ENCODE results near the gene AVPR2.

AVPR2 gene

DNA sequence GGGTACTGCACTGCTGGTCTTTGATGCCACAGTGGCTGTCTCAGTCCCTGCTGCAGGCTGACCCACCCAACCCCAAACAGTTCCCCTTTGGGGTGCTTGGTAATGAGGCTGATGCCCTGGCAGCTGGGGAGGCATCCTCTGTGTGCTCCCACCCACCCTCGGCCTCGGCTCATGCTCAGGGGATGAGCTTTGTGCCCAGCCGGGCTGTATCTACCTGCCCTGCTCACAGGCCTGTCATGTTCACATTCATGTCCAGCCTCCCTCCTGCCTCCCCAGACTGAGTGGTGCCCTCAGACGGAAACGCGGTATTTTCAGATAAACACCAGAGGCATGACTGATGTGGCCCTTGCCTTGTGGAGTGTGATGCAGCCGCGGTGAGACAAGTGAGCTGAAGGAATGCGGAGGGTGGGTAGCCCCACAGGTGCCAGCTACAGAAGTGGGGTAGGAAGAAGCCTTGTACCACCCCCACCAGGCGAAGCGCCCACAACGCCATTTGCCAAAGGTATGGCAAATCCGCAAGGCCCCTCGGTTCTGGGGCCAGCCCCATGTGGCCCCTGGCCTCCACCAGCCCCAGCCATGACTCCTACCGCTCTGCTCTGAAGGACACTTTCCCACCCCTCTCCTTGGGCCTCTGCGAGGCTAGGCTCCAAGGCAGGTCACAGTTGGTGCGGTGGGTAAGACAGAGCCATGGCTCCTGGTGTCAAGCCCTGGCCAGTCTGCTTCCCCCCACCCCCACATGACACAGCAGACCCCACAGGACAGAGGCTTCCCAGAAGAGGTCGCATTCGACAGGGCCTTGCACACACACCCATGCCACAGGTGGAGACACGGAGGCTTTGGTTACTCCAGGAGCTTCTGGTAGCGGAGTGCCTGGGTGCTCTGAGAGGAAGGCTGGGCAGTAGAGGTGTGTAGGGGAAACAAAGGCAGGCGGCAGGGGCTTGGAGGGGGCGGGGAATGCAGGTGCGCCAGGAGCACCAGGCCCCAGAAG is 41.8 kb downstream of the AVPR2 start:
- H3K4me3 ChIP-seq (ENCODE audit: low read length) = no peak overlapping the region
- TF ChIP-seq, protein P1, sequence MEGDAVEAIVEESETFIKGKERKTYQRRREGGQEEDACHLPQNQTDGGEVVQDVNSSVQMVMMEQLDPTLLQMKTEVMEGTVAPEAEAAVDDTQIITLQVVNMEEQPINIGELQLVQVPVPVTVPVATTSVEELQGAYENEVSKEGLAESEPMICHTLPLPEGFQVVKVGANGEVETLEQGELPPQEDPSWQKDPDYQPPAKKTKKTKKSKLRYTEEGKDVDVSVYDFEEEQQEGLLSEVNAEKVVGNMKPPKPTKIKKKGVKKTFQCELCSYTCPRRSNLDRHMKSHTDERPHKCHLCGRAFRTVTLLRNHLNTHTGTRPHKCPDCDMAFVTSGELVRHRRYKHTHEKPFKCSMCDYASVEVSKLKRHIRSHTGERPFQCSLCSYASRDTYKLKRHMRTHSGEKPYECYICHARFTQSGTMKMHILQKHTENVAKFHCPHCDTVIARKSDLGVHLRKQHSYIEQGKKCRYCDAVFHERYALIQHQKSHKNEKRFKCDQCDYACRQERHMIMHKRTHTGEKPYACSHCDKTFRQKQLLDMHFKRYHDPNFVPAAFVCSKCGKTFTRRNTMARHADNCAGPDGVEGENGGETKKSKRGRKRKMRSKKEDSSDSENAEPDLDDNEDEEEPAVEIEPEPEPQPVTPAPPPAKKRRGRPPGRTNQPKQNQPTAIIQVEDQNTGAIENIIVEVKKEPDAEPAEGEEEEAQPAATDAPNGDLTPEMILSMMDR (conservative IDR thresholded peaks at IDR 0.05; ENCODE audit: low read depth, low read length) = no peak
- DNase-seq (ENCODE audit: low read depth) = no peak

DNA sequence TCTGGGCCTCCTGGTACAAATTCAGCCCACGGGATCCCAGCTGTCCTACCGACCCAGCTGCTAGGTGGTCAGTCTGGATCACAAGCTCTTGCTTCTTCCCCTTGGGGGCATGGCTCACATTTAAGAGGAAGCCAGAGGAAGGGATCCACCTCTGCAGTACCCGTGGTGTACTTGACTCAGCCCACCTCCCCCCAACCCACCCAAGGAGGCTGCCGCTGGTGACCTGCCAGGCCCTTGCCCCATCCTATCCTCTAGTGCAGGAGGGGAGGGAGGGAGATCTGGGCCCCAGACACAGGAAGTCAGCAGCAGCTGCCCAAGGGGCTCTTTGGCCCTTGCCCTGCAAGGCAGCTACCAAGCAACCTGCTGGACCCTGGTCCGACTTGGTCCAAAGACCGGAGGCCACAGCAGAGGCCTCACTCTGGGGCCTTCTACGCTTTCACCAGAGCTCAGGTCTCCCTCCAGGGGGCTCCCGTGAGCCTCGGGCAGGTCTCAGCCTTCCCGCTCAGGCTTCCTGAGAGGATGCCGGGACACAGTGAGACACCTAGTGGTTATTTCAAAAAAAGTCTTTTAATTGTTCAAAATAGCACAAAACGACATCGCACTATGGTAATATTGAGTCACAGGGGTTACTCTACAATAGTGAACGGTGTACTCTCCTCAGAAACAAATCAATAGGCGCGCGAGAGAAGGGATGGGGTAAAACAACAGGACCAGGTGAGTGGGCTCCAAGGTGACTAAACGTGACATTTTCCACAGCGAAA is 42.7 kb downstream of the AVPR2 start:
- H3K4me3 ChIP-seq (ENCODE audit: low read length) = no peak overlapping the region
- TF ChIP-seq, protein P1 (conservative IDR thresholded peaks at IDR 0.05; ENCODE audit: low read depth, low read length) = peak; percentile 95
- no peak for DNase-seq (ENCODE audit: low read depth)

DNA sequence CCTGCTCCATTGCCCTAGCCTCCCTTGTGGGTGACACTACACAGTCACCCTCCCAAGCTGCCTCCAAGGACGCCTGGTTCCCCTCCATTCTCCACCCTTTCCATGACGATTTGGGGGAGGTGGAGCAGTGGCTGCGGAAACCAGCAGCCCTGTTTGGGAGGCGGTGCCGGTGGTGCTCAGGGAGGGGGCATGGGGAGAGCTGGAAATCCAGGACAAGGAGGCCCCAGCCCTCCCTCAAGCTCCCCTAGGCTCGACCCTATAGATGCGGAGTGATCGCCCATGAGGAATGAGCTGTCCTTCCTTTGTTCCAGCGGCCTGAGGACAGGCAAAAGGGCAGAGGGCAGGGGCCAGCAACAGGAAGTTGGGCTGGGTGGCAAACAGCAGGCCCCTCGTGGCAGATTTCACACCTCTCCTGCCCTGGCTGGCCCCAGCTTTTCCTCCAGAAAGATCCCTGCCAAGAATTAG is 43.6 kb downstream of the AVPR2 start:
- TF ChIP-seq, protein P1 (conservative IDR thresholded peaks at IDR 0.05; ENCODE audit: low read depth, low read length) = no peak
- DNase-seq (ENCODE audit: low read depth) = no peak
- H3K4me3 ChIP-seq (ENCODE audit: low read length) = no peak overlapping the region

DNA sequence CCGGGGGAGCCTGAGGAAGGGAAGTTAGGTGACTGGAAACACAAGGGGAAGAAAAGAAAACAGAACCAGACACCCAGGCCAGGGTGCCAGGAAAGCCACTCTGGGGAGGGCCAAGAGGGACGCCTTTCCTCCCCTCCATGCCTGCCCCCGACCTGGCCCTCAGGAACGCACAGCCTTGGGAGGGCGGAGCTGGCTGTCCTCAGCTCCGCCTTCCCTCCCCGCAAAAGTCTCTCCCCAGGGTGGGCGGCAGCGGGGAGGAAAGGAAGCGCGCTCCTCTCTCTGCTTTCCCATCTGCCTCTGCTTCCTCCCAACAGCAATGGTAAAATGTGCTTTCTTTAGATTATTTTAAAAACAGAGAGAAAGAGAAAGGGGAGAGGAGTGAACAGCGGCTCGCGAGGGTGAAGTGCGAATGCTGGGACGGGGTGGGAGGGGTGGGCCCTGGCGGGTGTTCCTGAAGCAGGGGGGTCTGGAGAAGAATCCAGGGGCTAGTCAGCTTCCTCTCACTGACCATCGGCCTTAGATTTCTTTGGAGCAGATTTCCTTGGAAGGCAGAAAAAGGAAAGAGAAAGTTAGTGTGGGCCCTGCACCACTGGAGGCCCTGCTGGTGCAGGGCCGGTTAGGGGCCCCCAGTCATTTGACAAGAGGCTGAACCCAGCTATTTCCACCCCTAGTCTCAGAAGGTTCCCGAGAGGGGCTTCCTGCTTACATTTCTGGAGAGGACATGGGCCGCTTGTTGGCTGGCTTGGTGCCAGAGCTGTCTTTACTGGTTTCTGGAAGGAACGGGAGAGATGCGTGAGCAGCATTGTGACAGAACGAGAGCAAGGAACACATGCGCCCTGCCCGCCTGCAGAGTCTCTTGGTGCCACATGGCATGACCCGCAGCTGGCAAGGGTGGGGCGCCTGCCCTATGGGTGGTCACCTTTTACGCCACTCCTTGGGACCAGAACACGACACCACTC is 44.7 kb downstream of the AVPR2 start:
- DNase-seq (ENCODE audit: low read depth) = no peak
- H3K4me3 ChIP-seq (ENCODE audit: low read length) = no peak overlapping the region
- TF ChIP-seq, protein P1 (conservative IDR thresholded peaks at IDR 0.05; ENCODE audit: low read depth, low read length) = no peak

DNA sequence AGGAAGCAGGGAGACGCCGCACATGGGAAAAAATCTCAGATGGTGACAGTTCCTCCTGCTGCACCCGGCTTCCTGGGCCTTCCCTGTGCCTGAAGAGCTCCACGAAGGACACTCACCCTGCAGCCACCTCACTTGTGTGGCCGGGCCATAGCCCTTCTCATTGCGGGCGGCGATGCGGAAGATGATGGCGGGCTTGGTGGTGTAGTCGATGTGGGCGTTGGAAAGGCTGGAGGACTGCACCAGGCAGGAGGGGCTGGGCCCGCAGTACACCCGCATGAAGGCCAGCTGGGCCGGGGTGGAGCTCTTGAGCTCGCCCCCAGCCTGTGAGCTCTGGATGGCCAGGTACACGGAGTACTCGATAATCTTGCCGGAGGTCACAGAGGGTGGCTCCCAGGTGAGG is 45.7 kb downstream of the AVPR2 start:
- TF ChIP-seq, protein P1 (conservative IDR thresholded peaks at IDR 0.05; ENCODE audit: low read depth, low read length) = no peak

DNA sequence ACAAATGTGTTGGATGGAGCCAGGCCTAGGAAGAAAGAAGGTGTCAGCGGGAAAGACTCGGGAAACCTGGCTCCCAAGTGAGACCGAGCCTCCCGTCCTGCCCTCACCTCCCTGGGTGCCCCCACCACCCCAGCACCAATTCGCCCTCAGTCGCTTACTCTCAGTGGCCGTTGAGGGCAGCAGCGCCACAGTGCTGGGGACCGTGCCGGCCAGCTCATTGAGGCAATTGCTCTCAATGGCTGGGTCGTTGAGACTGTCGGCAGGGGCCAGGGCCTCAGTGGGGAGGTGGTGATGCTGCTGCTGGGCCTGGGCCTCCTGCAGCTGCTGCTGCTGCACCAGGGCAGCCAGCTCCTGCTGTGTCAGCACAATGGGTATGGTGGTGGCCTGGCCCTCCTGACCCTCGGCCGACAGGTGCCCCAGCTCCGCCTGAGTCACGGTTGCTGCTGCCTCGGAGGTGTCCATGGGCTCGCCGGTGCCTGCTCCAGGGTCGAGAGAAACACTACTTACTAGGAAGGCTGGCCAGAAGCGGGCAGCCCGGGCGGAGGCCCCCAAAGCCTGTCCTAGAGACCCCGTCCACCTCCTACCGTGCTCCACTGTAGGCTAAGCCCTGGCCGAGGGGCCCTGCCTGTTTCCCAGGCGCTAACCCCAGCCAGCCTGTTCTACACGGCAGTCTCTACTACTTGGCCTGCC is 47.4 kb downstream of the AVPR2 start:
- no peak overlapping the region for H3K4me3 ChIP-seq (ENCODE audit: low read length)
- TF ChIP-seq, protein P1 (conservative IDR thresholded peaks at IDR 0.05; ENCODE audit: low read depth, low read length) = no peak
- DNase-seq (ENCODE audit: low read depth) = no peak

More for the DNA sequence above, 45.7 kb downstream of the AVPR2 start:
- no peak for DNase-seq (ENCODE audit: low read depth)
- H3K4me3 ChIP-seq (ENCODE audit: low read length) = no peak overlapping the region

Data from retinal pigment epithelial cell (primary cell).